Peyer's patch (tissue), 4 donors: ENCODE data around the gene OPCML.

Experiments used
- CTCF ChIP-seq, 6 experiments: fragments of 450-650 bp in 4 of 6; fragments of 200-600 bp in 2 of 6; sonication (generic) in 1 of 6; IDR thresholded peaks; one replicate each; pipeline ENCODE4 v1.5.1; 2017 to 2019; ENCODE audit warnings: antibody characterized with exemption in 6 of 6, mild to moderate bottlenecking in 3 of 6, moderate library complexity in 1 of 6
- POLR2A ChIP-seq, 2 donors: fragments of 450-650 bp; IDR thresholded peaks; one replicate each; pipeline ENCODE4 v1.5.1; 2017; ENCODE audit warnings: antibody characterized with exemption in 2 of 2, mild to moderate bottlenecking in 2 of 2, moderate library complexity in 2 of 2

- TF ChIP-seq CTCF (IDR thresholded peaks at IDR 0.05) (no peak), POLR2A (IDR thresholded peaks at IDR 0.05) (no peak)
Measured at GRCh38 chr11:132704781-132705375, 827.4 kb downstream of the OPCML start.
